Testis (tissue), 2 donors: ENCODE data around the gene DALRD3.

Experiments used
- CTCF ChIP-seq, 3 experiments: fragments of 450-650 bp in 2 of 3; fragments of 200-600 bp in 1 of 3; sonication (generic) in 1 of 3; IDR thresholded peaks; one replicate each; pipeline ENCODE4 v1.5.1; 2016 to 2019; ENCODE audit warnings: antibody characterized with exemption in 3 of 3, mild to moderate bottlenecking in 2 of 3, moderate library complexity in 1 of 3
- POLR2A ChIP-seq: fragments of 450-650 bp; IDR thresholded peaks from one replicate; pipeline ENCODE4 v1.6.1; 2017; ENCODE audit warnings: antibody characterized with exemption, mild to moderate bottlenecking, moderate library complexity

- TF ChIP-seq CTCF (IDR thresholded peaks at IDR 0.05), result no peak
- TF ChIP-seq POLR2A, result no peak
Measured at GRCh38 chr3:48980295-48980694, 38.1 kb downstream of the DALRD3 start.
